IMR-90 (cell line): ENCODE measurements around the gene ISG15. TPM values are rescaled to one million over a fixed set of nuclear protein-coding genes. Genes with fewer than 3 reads are reported as not detected.
"Not testable (repeated sequence)": the region's sequence is repeated elsewhere in the genome, so short reads cannot be mapped to it uniquely, and the experiment has no call there.

Experiments
- ATAC-seq: fragments of 200-7000 bp; cut with Tn5 transposase; 2 replicates; pipeline ENCODE4 v1.9.1; 2020; ENCODE audit warnings: low read depth, mild to moderate bottlenecking, moderate library complexity
- BruUV-seq: library from RNA; stranded (reverse); fragments of 400-500 nt; replicated peaks from 2 replicates; lab custom pipeline; 2021; lab: Mats Ljungman, UMichigan
- CTCF ChIA-PET: fragments of 300-600 bp; formaldehyde crosslinking; extraction: SDS; loops from one replicate; lab custom pipeline; 2021; ENCODE audit warnings: antibody characterized with exemption; lab: Yijun Ruan, JAX
- POLR2A ChIA-PET: fragments of 300-600 bp; sonication (Branson Sonifier 250); formaldehyde crosslinking; loops from one replicate; lab custom pipeline; 2022; ENCODE audit warnings: antibody characterized with exemption; ENCODE audit not compliant: unreplicated experiment; lab: Charles Lee
- DNase-seq: peaks from one replicate; pipeline ENCODE4 v3.0.0; 2013
- H2AFZ ChIP-seq: replicated peaks from 2 replicates; pipeline ENCODE3; 2013; ENCODE audit warnings: low read length, mild to moderate bottlenecking; ENCODE audit not compliant: poor library complexity
- H2AK5ac ChIP-seq: 2 replicates; pipeline ENCODE4 v1.6.1; 2013; ENCODE audit warnings: low read depth, low read length, inconsistent platforms
- H2AK9ac ChIP-seq: replicated peaks from 2 replicates; pipeline ENCODE3; 2013; ENCODE audit warnings: mild to moderate bottlenecking, low read depth, low read length, moderate library complexity; ENCODE audit not compliant: poor library complexity
- H2BK120ac ChIP-seq: 2 replicates; pipeline ENCODE4 v1.6.1; 2013; ENCODE audit warnings: low read depth, low read length, inconsistent platforms
- H2BK15ac ChIP-seq: 3 replicates; pipeline ENCODE4 v1.6.1; 2013; ENCODE audit warnings: low read depth, low read length, inconsistent platforms
- H2BK20ac ChIP-seq: 2 replicates; pipeline ENCODE4 v1.6.1; 2013; ENCODE audit warnings: low read depth, mild to moderate bottlenecking, inconsistent platforms, low read length, moderate library complexity
- H2BK5ac ChIP-seq: 2 replicates; pipeline ENCODE4 v1.6.1; 2013; ENCODE audit warnings: mild to moderate bottlenecking, low read depth, low read length, inconsistent platforms; ENCODE audit not compliant: poor library complexity, severe bottlenecking
- H3K14ac ChIP-seq: replicated peaks from 2 replicates; pipeline ENCODE4 v1.6.1; 2013; ENCODE audit warnings: low read depth, low read length, inconsistent platforms
- H3K18ac ChIP-seq: 2 replicates; pipeline ENCODE4 v1.6.1; 2013; ENCODE audit warnings: low read depth, low read length, control low read depth
- H3K23ac ChIP-seq: 2 replicates; pipeline ENCODE4 v1.6.1; 2013; ENCODE audit warnings: low read depth, low read length, inconsistent platforms
- H3K27ac ChIP-seq: 2 replicates; pipeline ENCODE4 v1.5.1; 2013; ENCODE audit warnings: mild to moderate bottlenecking, control low read depth, low read length; ENCODE audit not compliant: insufficient read depth
- H3K27me3 ChIP-seq: 2 replicates; pipeline ENCODE4 v1.6.1; 2013; ENCODE audit warnings: low read length; ENCODE audit not compliant: control insufficient read depth, insufficient read depth
- H3K36me3 ChIP-seq: 2 replicates; pipeline ENCODE4 v1.6.1; 2013; ENCODE audit warnings: low read length, mixed read lengths; ENCODE audit not compliant: control insufficient read depth, insufficient read depth
- H3K4ac ChIP-seq: 2 replicates; pipeline ENCODE4 v1.6.1; 2013; ENCODE audit warnings: low read depth, low read length, inconsistent platforms
- H3K4me1 ChIP-seq: 2 replicates; pipeline ENCODE4 v1.6.1; 2013; ENCODE audit warnings: low read length, mixed read lengths; ENCODE audit not compliant: control insufficient read depth, insufficient read depth
- H3K4me2 ChIP-seq: 2 replicates; pipeline ENCODE4 v1.6.1; 2013; ENCODE audit warnings: low read depth, mild to moderate bottlenecking, control low read depth, low read length, moderate library complexity
- H3K4me3 ChIP-seq: 2 replicates; pipeline ENCODE4 v1.5.1; 2013; ENCODE audit warnings: low read depth, mild to moderate bottlenecking, control low read depth, low read length, moderate library complexity; ENCODE audit not compliant: insufficient read depth
- H3K56ac ChIP-seq: 2 replicates; pipeline ENCODE4 v1.6.1; 2013; ENCODE audit warnings: low read length, inconsistent platforms; ENCODE audit not compliant: insufficient read depth; ENCODE audit errors: extremely low read depth
- H3K79me1 ChIP-seq, 2 experiments: 2 replicates each; pipeline ENCODE4 v1.6.1; 2013; ENCODE audit warnings: low read length in 2 of 2, inconsistent platforms in 1 of 2, low read depth in 1 of 2
- H3K9ac ChIP-seq: 2 replicates; pipeline ENCODE4 v1.6.1; 2013; ENCODE audit warnings: low read depth, low read length, control low read depth
- H3K9me1 ChIP-seq: 2 replicates; pipeline ENCODE4 v1.6.1; 2013; ENCODE audit warnings: low read length, inconsistent platforms; ENCODE audit not compliant: insufficient read depth
- H3K9me3 ChIP-seq: 2 replicates; pipeline ENCODE4 v1.6.1; 2013; ENCODE audit warnings: low read length; ENCODE audit not compliant: control insufficient read depth, insufficient read depth
- H4K20me1 ChIP-seq: 2 replicates; pipeline ENCODE4 v1.6.1; 2013; ENCODE audit warnings: low read length, inconsistent platforms; ENCODE audit not compliant: insufficient read depth
- H4K5ac ChIP-seq: 2 replicates; pipeline ENCODE4 v1.6.1; 2013; ENCODE audit warnings: mild to moderate bottlenecking, low read depth, low read length, control low read depth
- H4K8ac ChIP-seq, 2 experiments: 2 replicates each; pipeline ENCODE4 v1.6.1; 2013; ENCODE audit warnings: low read depth in 2 of 2, low read length in 2 of 2, control low read depth in 1 of 2, inconsistent platforms in 1 of 2
- H4K91ac ChIP-seq: 2 replicates; pipeline ENCODE4 v1.6.1; 2013; ENCODE audit warnings: low read depth, low read length, inconsistent platforms; ENCODE audit not compliant: insufficient read depth
- WGBS, 2 experiments: methylation state at CpG; one replicate each; pipeline versions ENCODE4 v1.1.5 to v1.1.7; 2013; ENCODE audit warnings: missing lambda C conversion rate in 2 of 2; ENCODE audit not compliant: insufficient read length in 1 of 2; ENCODE audit errors: extremely low coverage in 2 of 2; 5-methylcytosine and 5-hydroxymethylcytosine counted together
- dilution Hi-C: fragments of 300-500 bp; cut with HindIII; formaldehyde crosslinking; loops from one replicate; pipeline ENCODE4 v1.14.3; 2018; ENCODE audit warnings: low sequenced_read_pairs; ENCODE audit not compliant: unreplicated experiment
- in situ Hi-C: fragments of 300-500 bp; cut with MboI; formaldehyde crosslinking; loops from 3 replicates; pipeline ENCODE4 v1.14.3; 2019; ENCODE audit warnings: low sequenced_read_pairs, inconsistent platforms, mixed read lengths
- intact Hi-C: fragments of 100-400 bp; cut with micrococcal nuclease; formaldehyde crosslinking; loops from 2 replicates; pipeline ENCODE4 v1.10.0; 2022
- polyA plus RNA-seq, 3 experiments: library from polyadenylated mRNA; depleted of rRNA; stranded (reverse); fragments of >200 nt; gene quantifications; 2 replicates each; pipeline ENCODE4 v1.2.3, GENCODE V29; 2012; ENCODE audit warnings: low replicate concordance in 1 of 3
- total RNA-seq: library from RNA; depleted of rRNA; stranded (reverse); fragments of >200 nt; gene quantifications from 2 replicates; pipeline ENCODE4 v1.2.3, GENCODE V29; 2012

ISG15 gene
- total and polyA plus RNA-seq, 2 of the 4 experiments (the other 2 are of a cell fraction): 99.1 to 105 TPM

DNA sequence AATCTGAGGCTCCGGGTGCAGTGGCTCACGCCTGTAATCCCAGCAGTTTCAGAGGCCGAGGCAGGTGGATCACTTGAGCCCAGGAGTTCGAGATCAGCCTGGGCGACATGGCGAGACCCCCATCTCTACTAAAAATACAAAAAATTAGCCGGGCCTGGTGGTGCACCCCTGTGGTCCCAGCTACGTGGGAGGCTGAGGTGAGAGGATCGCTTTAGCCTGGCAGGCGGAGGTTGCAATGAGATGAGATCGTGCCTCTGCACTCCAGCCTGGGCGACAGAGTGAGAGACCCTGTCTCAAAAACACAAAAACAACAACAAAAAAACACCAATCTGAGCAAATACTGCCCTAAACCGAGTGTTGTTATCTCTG is 577 bp upstream of the ISG15 start:
- H2AFZ ChIP-seq: peak overlapping the region; percentile 99
- BruUV-seq: not testable (repeated sequence)

More for the DNA sequence above, 577 bp upstream of the ISG15 start:
- peak; percentile 1; the same call in 1 of the 2 replicates for ATAC-seq
- Histone ChIP-seq H4K5ac (peak overlapping the region; percentile 35; the same call in 1 of the 2 replicates), H4K8ac (peak overlapping the region; percentile 68 to 96), H3K4ac (peak overlapping the region; percentile 77; the same call in 1 of the 2 replicates), H2BK5ac (peak overlapping the region; percentile 74), H3K9ac (peak overlapping the region; percentile 73), H3K79me1 (peaks cover 0 to 11% of the 10 kb centered on the region in 2 experiments; a peak in 2 of 4 replicates), H3K23ac (peak overlapping the region; percentile 83), H3K27ac (peak overlapping the region; percentile 61; the same call in 1 of the 2 replicates), H2BK15ac (peak overlapping the region; percentile 48; the same call in 2 of the 3 replicates), H3K56ac (peak overlapping the region; percentile 92), H4K91ac (peak overlapping the region; percentile 94), H3K4me2 (peak overlapping the region; percentile 70), H3K14ac (peak overlapping the region; percentile 92), H2AK9ac (peak overlapping the region; percentile 37), H2BK120ac (peak overlapping the region; percentile 66; the same call in 1 of the 2 replicates), H3K4me3 (peak overlapping the region; percentile 54; the same call in 1 of the 2 replicates), H3K18ac (peak overlapping the region; percentile 56; the same call in 1 of the 2 replicates)
- intact Hi-C loops: loop anchor here (2.0 kb wide), 1 partner anchor 28 kb away; no protein-coding TSS in a partner anchor
- DNase-seq, POLR2A ChIA-PET, H3K9me1 ChIP-seq, dilution Hi-C loops, H4K20me1 ChIP-seq, H3K36me3 ChIP-seq, H3K9me3 ChIP-seq, H2BK20ac ChIP-seq, CTCF ChIA-PET, H3K27me3 ChIP-seq, in situ Hi-C loops, H3K4me1 ChIP-seq, H2AK5ac ChIP-seq: not testable (repeated sequence)
- no CpG with 5 or more reads among the region's 13 CpGs for WGBS, 2 experiments
